ENCODE data around the gene DMRTB1.
"Not testable (repeated sequence)": the region's sequence is repeated elsewhere in the genome, so short reads cannot be mapped to it uniquely, and the experiment has no call there.

DMRTB1 gene

DNA sequence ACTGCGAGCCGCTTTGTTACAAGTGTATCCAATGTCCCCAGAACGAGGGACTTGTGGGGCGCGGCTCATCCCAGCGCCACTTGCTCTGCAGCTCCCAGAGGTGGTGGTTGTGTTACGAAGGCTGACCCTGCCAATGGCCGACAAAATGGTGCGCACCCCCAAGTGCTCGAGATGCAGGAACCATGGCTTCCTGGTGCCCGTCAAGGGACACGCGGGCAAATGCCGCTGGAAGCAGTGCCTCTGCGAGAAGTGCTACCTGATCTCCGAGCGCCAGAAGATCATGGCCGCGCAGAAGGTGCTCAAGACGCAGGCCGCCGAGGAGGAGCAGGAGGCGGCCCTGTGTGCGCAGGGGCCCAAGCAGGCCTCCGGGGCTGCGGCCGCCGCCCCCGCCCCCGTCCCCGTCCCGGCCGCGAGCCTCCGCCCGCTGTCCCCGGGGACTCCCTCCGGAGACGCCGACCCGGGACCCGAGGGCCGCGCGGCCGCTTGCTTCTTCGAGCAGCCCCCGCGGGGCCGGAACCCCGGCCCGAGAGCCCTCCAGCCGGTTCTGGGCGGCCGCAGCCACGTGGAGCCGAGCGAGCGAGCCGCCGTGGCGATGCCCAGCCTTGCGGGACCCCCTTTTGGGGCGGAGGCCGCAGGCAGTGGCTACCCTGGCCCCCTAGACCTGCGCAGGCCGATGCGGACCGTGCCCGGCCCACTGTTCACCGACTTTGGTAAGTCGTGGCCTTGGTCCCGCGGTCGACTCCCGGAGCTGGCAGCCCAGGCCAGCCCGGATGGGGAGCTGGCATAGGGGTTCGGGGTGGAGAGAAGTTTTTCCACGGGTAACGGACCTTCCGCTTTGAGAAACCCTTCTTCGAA lies at the start of gene DMRTB1:
Gene DMRTB1, plus strand, starts transcription at position 79 of the 855 bp plus-strand sequence. Its CDS starts 55 bp downstream, at position 134.
- DNase-seq (ENCODE audit: low read depth in 2 of 2) = no peak

DNA sequence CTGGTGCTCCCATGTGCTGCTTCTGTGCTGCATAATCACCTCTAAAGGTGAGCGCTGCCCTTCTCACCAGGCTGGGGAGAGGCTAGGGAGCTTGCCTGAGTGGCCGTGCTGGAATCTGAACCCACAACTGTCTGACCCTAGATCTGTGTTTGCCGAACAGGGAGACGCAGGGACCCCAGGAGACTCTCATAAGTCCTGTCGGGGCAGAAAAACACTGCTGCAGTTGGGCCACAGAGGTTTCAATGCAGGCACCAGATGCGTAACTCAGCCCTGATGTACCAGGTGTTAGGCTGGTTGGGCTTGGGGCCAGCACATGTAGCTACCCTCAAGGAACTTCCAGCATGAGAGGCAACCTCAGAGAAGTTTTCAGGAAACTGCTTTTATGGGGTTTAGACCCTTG lies 49.5 kb upstream of the DMRTB1 start:
- DNase-seq (ENCODE audit: low read depth in 2 of 2) = no peak

DNA sequence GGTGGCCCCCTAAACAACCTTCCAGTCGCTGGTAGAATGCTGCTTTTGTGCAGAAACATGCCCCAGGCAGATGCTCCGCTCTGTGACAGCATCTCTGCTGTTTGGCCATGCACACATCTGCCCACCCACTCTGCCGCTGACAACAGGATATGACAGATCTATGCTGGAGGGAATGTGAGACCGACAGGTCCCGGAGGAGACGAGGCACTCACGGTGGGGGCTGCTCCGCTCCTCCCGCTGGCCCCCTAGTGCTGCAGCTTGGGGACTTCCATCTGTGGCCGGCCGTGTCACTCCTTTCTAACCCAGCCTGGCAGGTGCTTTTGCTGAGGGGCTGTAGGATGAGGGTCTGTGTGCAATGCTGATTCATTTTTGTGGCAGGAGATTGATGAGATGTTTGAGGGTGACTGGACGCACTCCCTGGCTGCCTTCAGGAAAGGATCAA lies 49.1 kb upstream of the DMRTB1 start:
- DNase-seq (ENCODE audit: low read depth in 2 of 2) = peak in 1 of 2 donors; percentile 48

DNA sequence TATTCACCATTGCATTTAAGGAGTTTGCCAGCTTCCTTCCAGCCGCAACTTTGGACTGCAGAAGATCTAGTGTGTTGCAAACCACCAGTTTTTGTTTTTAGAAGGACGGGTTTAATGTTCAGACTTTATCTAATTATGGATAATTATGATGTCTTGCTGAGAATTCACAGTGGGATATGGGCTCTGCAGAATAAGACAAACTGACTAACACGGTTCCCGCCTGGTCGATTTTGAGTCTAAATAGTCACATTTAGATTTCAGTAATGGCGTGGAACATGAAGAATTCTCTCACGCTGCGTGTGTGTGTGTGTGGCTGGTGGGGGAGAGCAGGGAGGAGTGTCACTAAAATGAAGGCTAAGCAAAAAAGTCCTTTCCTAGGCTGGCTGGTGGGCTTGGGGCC lies 48.5 kb upstream of the DMRTB1 start:
- no peak for DNase-seq (ENCODE audit: low read depth in 2 of 2)

DNA sequence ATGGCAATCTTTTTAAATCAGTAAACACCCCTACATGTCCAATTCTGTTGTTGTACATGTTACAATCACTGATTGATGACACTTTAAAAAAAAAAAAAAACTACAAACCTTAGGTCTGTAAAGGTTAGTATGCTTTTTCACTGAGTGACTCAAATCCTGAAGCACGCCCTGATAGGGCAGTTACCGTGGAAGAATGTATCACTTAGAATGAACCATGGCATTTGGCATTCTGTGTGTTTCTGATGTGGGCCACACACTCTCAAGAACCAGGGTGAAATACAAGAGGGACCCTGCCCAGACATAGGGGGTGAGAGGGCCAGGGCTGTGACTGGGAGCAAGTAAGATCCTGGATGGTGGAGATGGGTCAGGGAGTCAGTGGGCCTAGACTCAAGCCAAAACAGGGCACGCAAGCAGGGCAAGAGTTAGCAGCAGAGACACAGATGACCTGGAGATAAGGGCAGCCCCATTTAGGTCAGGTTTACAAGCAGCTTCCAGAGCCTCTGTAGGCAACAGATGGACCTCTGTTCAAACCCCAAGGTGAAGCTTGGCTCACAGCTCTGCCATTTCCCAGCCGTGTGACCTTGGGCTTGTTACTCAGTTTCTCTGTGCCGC lies 47.6 kb upstream of the DMRTB1 start:
- DNase-seq (ENCODE audit: low read depth in 2 of 2) = no peak

DNA sequence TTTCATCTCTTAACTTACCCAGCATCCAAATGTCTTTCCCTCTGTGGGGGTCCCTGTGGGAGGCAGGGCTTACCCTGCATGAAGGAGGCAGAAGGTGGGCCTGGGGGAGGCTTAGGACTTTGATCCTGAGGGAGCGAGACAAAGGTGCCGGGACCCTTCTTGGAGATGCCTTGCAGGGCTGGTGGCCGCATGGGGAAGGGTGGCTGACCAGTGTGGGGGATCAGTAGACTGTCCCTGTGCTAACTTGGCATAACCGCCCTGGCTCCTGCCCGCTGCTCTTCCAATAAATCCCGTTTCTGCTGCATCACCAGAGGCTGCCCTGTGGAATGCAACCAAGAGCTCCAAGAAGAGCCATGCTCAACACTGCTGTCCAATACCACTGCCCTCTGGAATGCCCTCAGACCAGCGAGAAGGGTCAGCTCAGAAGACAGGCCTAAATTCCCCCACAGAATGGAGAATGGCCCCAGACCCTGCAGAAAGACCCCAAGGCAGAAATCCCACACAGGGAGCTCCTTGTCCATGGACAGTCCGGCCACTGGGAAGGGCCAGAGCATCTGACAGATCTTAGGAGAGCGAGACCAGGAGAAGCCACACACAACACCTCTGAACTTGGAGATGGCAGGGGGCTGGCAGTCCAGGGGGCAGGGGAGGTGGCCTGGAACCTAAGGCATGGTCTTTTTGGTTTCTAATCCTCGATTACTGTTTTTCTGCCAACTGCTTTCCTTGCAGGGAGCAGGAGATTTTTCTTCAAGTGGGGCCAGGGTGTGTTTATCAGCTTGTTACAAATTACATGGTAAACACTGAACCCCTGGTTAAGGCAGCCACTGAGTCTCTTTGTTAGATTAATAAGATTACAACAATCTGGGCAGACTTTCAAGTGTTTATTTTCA lies 46.7 kb upstream of the DMRTB1 start:
- no peak for DNase-seq (ENCODE audit: low read depth in 2 of 2)

DNA sequence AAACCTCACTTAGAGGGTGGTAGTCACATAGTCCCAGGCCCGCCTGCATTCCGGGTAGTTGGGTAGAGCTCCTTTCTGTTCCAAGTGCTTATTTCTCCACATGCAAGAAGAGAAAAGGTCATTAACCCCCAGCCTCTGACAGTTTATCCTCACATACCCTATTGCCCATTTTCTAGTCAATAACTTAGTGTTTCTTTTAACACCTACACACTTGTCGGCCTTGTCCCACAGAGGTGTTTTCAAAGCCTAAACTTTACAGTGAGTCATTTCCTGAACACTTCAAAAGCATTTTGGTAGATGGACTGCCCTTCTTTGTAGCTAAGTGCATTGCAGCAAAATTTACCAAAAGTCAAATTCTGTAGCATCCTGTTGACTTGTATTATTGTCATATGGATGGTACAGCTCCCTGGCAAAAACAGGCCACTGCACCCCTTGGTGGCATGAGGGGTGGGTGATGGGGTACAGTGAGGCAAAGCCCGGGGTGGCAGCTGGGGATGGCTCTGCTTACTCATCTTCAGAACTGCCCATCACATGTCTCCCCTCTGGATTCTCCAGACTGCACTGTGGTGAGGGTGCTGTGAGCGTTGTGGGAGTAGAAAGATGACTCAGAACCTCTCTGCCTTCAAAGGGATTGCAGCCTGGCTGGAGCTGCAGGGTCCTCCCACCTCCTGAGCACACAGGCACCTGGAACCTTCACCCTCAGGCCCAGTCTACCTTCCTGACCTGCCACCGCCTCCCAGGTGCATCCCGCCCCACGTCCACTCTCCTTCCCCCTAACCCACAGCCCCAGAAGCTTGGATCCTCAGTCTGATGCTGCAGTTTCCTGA lies 45.8 kb upstream of the DMRTB1 start:
- peak; percentile 59 to 63 for DNase-seq (ENCODE audit: low read depth in 2 of 2)

DNA sequence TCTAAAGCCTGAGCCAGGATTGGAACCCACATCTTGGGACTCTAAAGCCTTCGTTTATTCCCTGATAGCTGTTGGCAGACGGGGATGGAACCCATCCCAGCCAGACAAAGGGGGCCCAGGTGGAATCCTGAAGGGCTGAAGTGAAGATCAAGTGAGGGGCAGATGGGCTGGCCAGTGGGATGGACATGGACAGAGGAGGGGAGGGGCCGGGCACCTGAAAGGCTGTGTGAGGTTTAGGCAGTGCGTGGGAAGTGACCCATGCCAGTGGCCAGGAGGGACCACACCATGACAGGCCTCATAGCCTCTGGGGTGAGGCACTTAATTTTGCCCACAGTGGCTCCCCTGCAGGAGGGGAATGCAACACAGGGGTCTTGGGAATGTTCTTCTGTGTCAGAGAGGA lies 44.6 kb upstream of the DMRTB1 start:
- no peak for DNase-seq (ENCODE audit: low read depth in 2 of 2)

DNA sequence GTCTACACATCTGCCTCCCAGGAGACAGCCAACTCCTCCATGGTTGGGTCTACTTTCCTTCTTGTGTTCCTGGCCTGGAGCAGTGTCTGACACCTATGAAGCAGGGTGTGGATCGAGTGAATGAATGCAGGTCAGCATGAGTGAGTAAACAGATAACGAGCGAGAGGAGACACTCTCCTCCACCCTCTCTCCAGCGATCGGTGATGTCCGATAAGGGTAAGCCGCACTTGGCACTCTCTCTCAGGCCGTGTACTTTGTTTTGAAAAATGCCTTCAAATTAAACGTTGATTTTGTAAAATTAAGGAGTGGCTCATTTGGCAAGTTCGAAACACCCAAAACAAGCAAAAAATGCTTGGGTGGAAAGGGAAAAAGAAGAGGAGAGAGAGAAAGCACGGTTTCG lies 43.8 kb upstream of the DMRTB1 start:
- no peak for DNase-seq (ENCODE audit: low read depth in 2 of 2)

DNA sequence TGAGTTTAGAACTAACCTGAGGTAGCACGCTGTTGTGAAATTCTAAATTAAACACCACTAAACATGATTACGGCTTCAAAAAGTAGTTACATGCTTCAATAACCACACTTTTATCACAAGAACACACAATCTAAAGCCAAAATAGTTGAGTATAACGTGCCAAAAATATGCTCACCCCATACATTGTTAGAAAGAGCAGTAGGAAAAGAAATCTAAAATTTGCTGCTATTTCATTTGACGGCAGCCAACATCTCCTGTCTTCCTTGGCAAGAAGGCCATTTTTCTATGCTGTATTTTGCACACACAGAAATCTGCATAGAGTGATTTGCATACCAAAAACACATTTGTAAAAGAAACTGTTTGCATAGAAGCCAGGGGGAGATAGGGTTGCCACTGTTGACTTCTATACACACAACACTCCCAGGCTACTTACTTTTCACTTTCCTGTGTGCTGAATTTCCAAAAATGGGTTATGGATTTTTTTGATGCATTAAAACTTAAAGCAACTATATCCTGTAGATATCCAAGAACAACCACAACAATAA lies 42.9 kb upstream of the DMRTB1 start:
- no peak for DNase-seq (ENCODE audit: low read depth in 2 of 2)

DNA sequence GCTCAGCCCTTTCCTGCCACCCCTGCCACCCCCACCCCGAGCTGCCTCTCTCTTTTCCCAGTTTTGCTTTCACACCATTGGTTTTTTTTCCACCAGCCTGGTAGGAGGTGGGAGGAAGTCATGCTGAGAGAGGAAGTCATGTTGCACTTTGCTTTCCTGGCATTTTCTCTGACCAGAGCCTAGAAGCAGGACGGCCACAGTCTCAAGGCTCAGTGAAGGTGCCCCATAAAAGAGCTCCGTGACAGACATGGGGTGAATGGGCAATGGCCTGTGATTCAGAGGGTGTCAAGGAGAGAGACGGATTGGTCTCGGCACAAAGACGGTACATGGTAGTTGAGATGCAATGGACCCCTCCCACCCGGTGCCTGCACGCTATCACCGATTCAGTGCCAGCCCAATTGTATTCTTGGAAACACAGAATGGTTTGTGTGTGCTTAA lies 42.1 kb upstream of the DMRTB1 start:
- no peak for DNase-seq (ENCODE audit: low read depth in 2 of 2)

DNA sequence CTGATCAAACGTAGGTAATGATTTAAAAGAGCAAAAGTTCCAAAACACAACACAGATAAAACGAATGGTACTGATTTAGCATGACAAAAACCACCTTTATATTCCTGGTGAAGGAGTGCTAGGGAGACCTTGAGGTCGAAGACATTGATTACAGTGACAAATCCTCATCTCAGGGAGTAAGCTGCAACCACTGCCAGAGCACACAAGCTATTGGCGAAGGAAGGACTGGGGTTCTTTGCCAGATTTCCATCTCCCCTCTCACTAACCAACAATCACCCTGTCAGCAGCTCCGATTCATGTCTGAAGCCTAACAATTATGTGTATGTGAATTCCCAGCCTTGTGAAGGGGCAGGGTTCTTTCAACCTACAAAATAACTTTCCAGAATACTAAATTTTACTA lies 40.2 kb upstream of the DMRTB1 start:
- no peak for DNase-seq (ENCODE audit: low read depth in 2 of 2)

DNA sequence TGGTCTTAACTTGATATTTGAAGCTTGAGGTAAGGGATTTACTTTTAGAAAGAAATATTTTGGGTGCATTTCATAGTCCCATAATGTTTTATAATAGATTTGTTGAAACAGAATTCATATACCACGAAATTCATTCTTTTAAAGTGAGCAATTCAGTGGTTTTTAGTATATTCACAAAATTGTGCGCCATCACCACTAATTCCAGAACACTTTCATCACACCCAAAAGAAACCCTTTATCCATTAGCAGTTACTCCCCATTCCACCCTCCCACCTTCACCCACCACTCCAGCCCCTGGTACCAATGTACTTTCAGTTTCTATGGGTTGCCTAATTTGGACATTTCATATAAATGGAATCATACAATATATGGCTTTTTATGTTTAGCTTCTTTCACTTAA lies 38.9 kb upstream of the DMRTB1 start:
- no peak for DNase-seq (ENCODE audit: low read depth in 2 of 2)

DNA sequence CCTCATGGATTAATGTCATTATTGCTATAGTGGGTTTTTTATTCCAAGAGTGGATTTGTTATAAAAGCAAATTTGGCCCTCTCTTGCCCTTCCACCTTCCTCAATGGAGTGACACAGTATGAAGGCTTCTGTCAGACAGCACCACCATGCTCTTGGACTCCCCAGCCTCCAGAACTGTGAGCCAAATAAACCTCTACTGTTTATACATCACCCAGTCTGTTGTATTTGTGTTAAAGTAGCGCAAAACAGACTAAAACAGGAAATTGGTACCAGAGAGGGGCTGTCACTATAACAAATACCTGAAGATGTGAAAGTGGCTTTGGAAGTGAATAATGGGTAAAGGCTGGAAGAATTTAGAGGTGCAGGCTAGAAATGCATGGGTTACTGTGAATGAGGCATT lies 38.0 kb upstream of the DMRTB1 start:
- DNase-seq (ENCODE audit: low read depth in 2 of 2) = no peak

DNA sequence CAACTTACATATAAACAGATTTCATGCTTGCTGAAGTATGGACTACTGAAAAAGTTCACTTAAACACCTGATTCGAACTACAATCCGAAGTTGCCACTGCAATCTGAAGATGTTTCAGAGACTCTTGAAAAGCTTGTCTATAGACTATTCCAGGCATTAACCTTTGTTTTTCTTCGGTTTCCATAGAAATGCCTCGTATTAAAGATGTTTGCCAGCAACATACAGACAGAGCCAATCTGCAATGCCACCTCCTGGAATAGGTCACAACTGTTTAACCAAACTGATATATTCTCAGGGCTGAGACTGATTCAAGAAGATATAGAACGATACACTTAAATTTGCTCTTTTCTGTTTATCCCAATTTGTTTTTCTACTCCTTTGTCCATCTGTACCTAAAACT lies 28.9 kb upstream of the DMRTB1 start:
- DNase-seq (ENCODE audit: low read depth in 2 of 2) = no peak

DNA sequence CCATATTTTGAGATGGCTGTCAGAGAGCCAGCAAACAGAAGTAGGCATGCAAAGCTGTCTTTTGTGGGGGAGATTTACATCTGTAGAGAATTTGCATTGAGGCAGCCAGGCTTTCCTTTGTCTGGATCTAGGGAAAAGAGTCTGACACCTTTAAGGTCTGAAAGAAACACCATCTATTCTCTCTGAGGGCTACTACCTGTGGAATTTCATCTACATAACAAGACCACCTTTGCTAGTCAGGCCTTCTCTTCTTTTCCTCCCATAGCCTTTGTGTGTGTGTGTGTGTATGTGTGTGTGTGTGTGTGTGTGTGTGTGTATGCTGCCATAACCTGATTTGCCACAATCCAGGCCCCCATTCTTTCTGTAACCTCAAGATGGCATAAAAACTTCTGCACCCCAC lies 28.4 kb upstream of the DMRTB1 start:
- DNase-seq (ENCODE audit: low read depth in 2 of 2) = no peak

DNA sequence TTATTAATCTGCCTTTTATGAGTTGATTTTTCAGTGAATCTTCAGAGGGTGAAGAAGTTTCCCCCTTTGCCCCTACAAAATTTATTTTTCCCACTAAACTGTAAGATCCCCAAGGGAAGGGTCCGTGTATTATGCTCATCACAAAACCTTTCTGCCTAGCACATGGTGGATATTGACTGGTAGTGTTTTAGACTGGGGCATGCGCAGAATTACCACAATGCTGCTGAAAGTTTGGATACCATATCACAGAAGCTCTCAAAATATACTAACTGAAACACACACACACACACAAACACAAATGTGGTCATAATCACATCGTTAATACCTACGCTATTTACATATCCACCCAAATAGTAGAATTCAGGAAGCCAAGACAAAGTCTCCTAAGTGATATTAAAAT lies 28.0 kb upstream of the DMRTB1 start:
- DNase-seq (ENCODE audit: low read depth in 2 of 2) = no peak

DNA sequence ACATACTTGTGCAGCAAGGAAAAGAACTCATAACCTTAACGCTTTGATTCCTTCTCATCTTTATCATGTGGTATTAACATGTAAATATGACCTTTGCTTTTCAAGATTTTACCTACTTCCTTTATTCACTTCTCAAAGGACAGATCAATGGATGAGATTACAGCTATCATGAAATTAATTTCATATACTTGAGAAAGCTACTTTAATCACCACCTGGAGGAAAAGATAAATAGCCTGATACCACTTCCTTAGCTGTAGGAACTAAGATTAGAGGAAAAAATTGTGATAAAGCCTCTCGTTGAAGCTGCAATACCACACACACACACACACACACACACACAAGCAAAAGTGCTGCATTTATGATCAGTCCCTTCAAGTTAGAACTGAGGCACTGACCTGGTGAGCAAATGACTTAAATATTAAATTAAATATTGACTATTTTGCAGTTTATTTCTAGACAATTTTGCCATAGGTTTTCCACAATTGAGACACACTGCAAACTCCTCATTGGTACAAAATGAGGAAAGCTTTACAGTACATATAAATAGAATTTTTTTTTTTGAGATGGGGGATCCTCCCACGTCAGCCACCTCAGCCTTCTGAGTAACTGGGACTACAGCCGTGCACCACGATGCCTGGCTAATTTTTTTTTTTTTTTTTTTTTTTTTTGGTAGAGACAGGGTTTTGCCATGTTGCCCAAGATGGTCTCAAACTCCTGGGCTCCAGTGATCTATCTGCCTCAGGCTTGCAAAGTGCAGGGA lies 27.2 kb upstream of the DMRTB1 start:
- no peak for DNase-seq (ENCODE audit: low read depth in 2 of 2)

DNA sequence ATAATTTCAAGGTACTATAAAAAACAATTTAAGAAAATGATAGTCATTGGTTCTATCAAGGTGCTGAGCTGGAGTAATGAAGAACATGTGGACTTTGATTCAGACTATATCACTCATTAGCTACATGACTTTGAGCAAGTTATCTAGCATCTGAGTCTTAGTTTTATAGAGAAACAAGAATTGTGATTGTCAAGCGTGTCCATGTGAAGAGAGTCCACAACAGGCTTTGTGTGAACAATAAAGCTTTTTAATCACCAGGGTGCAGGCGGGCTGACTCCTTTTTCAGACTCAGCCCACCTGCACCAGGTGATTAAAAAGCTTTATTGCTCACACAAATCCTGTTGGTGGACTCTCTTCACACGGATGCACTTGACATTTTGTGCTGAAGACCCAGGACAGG lies 26.6 kb upstream of the DMRTB1 start:
- no peak for DNase-seq (ENCODE audit: low read depth in 2 of 2)

DNA sequence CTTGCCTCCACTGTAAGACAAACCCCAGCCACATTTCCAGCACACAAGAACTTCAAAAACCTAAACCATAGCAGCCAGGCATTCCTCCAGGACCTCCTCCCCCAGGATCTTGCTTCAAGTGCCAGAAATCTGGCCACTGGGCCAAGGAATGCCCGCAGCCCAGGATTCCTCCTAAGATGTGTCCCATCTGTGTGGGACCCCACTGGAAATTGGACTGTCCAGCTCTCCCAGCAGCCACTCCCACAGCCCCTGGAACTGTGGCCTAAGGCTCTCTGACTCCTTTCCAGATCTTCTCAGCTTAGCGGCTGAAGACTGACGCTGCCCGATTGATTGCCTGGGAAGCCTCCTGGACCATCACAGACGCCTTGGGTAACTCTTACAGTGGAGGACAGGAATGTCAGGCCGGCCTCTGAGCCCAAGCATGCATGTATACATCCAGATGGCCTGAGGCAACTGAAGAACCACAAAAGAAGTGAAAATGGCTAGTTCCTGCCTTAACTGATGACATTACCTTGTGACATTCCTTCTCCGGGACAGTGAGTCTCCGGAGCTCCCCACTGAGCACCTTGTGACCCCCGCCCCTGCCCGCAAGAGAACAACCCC lies 24.7 kb upstream of the DMRTB1 start:
- not testable (repeated sequence) for DNase-seq (ENCODE audit: low read depth in 2 of 2)
